GM18499 (cell line): ENCODE results near the gene ATP5F1D.

ENCODE experiments used
- ATAC-seq: cut with Tn5 transposase; IDR thresholded peaks from one replicate; pipeline ENCODE4 v1.9.1; 2021; ENCODE audit warnings: moderate number of reproducible peaks; ENCODE audit not compliant: insufficient read depth, unreplicated experiment

ATP5F1D gene

DNA sequence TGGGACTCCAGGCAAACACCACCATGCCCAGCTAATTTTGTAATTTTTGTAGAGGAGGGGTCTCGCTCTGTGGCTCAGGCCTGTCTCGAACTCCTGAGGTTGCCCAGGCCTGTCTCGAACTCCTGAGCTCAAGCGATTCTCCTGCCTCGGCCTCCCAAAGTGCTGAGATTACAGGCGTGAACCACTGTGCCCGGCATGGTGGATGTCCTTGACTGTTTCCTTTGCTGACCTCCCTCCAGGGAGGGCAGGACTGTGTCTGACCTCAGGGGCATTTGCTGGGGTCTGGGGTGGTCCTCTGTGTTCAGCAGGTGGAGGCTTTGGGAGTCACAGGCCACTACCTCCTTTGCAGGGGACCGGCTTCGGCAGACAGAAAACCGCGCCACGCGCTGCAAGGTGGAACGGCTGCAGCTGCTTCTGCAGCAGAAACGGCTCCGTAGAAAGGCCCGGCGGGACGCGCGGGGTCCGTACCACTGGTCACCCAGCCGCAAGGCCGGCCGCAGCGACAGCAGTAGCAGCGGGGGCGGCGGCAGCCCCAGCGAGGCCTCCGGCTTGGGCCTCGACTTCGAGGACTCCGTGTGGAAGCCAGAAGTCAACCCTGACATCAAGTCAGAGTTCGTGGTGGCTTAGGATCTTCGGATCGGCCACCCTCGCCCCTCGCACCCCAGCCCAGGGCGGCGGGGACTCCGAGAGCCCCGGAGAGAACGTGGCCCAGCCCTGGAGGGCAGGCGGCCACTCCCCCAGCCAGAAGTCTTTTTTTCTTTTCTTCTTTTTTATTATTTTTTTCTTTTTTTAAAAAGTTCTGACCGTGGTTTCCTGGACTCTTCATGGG, 15.3 kb downstream of the ATP5F1D start:
- no peak for ATAC-seq

GRCh38 chr19:1257475-1258162, 16.1 kb downstream of the ATP5F1D start:
- ATAC-seq, result no peak

DNA sequence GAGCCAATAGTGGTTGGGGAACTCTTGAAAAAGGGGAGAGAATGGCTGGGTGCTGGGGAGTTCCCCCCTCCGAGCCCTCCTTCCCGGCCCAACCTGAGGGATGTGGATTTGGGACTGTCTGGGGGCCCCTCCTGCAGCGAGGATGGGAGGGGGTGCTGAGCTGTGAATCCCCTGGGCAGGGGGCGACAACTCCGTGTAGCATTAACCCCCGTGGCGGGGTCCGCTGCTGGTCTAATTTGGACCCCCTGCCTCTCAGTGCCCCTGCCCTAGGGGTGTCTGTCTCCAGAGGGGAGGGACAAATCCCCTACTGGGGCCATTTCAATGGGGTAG, 16.6 kb downstream of the ATP5F1D start:
- no peak for ATAC-seq

DNA sequence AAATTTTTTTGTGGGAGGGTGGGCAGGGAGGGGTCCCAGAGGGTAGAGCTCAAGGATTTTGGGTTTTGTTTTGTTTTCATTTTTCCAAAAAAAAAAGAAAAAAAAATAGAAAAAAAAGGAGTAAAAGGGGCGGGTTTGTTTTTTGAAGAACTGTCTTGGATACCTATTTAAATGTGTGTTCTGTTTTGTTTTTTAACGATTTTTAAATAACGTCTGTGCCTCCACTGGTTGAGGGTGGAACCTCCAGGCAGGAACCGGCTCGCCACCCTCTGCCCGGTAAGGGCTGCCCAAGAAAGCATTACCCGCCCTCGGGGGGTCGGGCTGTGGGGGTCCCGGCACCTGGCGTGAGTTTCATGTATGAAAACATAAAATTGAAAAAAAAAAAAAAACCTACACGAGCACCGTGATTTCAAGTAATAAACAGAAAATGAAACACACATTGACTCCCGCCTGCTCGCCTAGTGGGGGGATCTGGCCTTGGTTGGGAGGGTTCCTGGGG, 17.2 kb downstream of the ATP5F1D start:
- no peak for ATAC-seq

GRCh38 chr19:1259206-1259875, 17.8 kb downstream of the ATP5F1D start:
- ATAC-seq, result no peak

DNA sequence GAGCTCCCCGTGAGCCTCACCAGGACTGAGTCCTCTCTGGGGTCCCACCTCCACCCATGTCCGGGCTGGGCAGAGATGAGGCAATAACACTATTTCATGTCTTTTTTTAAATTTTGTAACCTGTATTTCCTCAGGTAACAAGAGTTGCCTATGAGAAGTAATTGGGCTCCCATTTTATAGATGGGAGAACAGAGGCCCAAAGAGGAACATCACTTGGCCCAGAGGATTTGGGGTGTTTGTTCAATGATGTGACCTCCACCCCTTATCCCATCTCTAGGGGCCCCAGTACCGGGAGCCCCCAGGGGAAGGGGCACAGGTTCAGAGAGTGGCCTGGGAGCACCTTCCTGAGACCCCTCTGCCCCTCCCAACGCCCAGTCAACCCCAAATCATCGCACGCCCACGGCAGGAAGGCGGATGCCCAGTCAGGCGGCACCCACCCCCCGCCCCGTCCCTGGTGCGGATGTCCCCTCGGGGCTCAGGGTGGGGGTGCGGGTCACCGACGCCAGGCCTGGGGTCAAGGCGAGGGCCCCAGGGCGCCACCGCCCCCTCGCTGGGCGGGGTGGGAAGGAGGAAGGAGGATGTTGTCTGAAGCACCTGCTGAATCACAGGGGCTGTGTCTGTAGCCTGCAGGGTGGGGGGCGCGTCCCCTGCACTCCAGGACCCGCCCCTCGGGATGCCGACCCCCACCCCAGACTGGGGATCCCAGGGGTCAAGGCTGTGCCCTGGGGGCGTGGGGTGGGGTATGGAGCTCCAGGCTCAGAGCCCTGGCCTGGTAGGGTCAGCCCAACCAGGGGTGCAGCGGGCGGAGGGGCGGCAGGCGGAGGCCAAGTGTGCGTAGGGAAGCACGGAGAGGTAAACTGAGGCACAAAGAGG, 18.6 kb downstream of the ATP5F1D start:
- ATAC-seq, result no peak

DNA sequence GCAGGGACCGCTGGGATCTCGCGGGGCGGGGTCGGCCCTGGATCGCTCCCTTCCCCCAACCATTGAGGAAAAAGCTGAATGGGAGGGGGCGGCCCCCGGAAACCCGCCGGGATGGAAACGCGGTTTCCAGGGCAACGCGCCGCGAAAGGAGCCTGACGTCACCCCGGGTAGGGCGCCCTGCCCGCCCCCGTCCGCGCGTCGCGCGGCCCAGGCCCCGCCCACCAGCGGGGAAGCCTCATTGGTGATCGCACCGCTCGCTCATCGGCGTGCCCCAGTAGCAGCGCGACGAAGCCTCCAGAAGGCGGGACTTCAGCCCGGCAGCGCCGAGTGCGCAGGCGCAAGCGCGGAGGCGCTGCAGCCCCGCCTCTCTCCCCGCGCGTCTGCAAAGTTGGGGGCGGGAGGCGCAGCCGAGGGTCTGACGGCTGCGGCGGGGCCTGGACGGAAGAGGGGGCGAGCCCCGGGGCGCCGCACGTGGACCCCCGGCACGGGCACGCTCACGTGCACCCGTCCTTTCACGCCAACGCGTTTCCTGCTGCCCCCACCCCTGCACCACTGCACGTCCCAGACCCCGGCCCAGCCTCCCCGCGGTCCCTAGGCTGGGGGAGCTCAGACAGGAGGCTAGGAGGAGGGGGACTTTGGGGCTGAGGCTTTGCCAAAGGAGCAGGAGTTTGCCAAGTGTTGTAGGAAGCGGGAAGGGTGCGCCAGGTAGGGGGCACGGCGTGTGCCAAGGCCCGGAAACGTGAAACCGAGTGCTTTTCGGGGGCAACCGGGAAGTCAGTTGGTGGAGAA, 19.4 kb downstream of the ATP5F1D start:
- no peak for ATAC-seq

DNA sequence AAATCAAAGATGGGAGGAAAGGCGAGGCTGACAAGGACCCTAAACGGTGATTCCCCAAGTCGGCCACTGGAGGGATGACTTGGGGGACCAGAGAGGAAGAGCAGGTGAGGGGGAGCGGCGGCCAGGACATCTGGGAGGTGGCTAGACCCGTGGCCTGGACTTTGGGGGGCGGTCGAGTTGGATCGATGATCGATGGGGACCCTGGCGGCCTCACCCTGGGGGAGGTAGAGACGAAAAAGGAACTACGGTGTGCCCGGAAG, 19.9 kb downstream of the ATP5F1D start:
- ATAC-seq, result no peak

DNA sequence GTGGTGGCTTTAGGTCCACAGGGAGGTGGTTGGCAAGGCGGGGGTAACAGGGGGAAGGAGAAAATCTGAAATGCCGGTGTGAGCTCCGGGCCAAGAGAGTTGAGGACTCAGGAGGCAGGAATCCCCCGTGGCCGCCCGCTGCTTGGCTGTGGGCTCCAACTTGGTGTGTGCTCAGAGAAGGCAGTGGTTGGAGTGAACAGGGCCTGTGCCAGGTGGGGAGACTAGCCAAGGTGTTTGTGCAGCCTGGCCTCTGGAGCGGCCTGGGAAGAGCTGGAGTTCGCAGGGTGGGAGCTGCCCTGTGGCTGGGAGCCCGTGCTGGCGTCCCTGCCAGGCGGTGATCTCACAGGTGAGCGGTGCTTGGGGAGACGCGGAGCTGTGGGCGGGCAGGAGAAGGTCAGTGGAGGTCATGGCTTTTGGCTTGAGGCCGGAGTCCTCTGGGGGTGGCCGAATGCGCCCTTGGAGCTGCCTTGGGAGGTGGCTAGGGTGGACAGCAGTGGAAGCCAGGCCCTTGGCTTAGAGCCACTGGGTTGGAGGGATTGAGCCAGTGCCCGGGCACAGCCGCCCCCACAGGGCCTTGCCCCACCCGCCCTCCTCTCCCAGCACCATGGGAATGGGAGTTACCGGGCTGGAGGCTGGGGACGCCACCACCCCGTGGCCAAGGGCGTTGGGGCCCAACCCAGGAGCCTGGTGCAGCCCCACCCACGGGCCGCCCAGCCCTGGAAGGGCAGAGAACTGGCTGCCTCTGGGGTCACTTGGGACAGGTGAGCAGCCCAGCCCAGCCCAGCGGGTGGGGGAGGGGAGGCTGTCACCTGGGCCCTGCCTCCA, 20.5 kb downstream of the ATP5F1D start:
- no peak for ATAC-seq

DNA sequence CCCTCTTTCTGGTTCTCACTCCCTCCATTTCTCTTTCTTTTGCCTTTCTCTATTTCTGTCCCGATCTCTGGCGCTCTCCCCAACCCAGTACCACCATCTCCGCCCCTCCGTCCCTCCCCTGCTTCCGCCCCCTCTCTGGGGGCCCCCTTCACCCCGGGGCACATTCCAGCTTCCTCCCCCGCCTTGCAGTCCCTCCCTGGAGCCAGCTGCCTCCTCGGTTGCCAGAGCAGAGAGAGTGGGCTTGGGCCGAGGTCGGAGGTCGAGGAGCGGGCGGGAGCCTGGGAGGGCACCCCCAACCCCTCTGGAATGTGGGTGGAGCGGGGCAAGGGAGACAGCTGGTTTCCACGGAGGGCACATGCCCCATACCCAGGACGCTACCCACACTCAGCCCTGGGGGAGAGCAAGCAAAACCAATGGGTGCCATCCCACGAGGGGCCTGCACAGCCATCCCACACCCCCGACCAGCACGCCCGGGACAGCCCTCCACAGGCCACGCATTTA, 21.1 kb downstream of the ATP5F1D start:
- no peak for ATAC-seq

DNA sequence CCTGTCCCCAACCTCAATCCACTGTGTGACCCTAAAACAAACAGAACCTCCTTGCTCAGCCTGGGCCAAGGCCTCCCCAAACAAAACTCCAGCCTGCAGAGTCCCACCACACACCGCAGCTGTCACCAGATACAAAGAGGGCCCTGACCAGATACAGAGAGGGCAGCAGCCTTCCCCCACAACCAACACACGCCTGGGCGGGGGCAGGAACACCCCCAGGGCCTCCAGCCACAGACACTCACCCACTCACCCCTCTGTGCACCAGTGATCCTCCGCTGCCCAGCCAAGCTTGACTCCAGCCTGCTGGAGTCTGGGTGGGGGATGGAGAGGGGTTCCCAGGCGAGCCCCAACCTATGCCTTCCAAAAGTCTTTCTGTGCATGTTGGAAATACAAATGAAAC, 21.6 kb downstream of the ATP5F1D start:
- ATAC-seq, result no peak

- ATAC-seq, result no peak
Observed at GRCh38 chr19:1264801-1265614, 23.5 kb downstream of the ATP5F1D start.

GRCh38 chr19:1265615-1266128, 24.1 kb downstream of the ATP5F1D start:
- ATAC-seq, result no peak

- ATAC-seq, result no peak
Observed at GRCh38 chr19:1266129-1266915, 24.8 kb downstream of the ATP5F1D start.

GRCh38 chr19:1266916-1267476, 25.4 kb downstream of the ATP5F1D start:
- no peak for ATAC-seq

GRCh38 chr19:1267477-1268225, 26.1 kb downstream of the ATP5F1D start:
- ATAC-seq, result no peak
